ENCODE data around the gene PTEN.

DNA sequence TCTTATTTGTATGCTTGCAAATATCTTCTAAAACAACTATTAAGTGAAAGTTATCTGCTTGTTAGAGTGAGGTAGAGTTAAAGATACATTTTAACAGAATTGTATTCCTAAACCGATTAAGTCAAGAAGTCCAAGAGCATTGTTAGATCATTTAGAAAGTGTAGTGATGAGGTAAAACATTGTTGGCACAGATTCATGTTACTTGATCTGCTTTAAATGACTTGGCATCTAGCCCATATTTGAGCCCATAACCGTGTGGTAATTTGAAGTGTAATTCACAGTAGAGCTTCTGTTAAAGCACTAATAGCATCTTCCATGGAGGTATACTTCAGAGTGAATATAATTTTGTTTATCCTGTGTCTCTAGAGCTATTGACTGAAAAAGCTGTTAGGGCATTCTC is 62.1 kb downstream of the PTEN start:
- TF ChIP-seq, protein P1, sequence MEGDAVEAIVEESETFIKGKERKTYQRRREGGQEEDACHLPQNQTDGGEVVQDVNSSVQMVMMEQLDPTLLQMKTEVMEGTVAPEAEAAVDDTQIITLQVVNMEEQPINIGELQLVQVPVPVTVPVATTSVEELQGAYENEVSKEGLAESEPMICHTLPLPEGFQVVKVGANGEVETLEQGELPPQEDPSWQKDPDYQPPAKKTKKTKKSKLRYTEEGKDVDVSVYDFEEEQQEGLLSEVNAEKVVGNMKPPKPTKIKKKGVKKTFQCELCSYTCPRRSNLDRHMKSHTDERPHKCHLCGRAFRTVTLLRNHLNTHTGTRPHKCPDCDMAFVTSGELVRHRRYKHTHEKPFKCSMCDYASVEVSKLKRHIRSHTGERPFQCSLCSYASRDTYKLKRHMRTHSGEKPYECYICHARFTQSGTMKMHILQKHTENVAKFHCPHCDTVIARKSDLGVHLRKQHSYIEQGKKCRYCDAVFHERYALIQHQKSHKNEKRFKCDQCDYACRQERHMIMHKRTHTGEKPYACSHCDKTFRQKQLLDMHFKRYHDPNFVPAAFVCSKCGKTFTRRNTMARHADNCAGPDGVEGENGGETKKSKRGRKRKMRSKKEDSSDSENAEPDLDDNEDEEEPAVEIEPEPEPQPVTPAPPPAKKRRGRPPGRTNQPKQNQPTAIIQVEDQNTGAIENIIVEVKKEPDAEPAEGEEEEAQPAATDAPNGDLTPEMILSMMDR (IDR thresholded peaks at IDR 0.05): no peak
- TF ChIP-seq POLR2A (IDR thresholded peaks at IDR 0.05): no peak
